ENCODE measurements around the gene STRADA.

GRCh38 chr17:63653050-63653449 lies 88.5 kb downstream of the STRADA start:
- TF ChIP-seq CTCF (IDR thresholded peaks at IDR 0.05) (no peak), ZFX (IDR thresholded peaks at IDR 0.05; ENCODE audit: borderline replicate concordance) (no peak)
